Vagina (tissue), 2 donors: ENCODE results near the gene CSNK2A1.

Source experiments
- POLR2A ChIP-seq, 2 donors: fragments of 450-650 bp; IDR thresholded peaks; one replicate each; pipeline ENCODE4 v1.6.1; 2017; ENCODE audit warnings: antibody characterized with exemption in 2 of 2, mild to moderate bottlenecking in 2 of 2, moderate library complexity in 2 of 2
- TF ChIP-seq, protein P1 (sequence below), 3 experiments: fragments of 450-650 bp in 2 of 3; fragments of 200-600 bp in 1 of 3; sonication (generic) in 1 of 3; IDR thresholded peaks; one replicate each; pipeline ENCODE4 v1.5.1; 2017 to 2019; ENCODE audit warnings: antibody characterized with exemption in 3 of 3, mild to moderate bottlenecking in 2 of 3, moderate library complexity in 2 of 3

DNA sequence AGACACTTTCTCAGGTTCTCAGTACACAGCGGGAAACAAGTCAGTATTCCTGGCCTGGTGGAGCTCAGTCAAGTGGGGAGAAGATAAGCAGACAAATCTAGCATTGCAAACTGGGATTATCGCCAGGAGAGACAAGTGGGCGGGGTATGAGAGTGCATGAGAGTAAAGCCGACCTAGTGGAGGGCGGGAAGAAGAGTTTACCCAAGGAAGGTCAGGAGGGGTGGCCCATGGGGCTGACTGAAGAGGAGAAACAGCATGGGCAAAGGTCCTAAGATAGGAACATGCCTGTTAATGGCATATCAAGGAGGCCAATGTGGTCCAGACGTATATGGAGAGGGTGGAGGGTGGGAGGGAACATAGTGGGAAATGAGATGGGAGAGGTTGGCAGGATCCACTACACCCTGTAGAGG, 12.4 kb upstream of the CSNK2A1 start:
- TF ChIP-seq POLR2A (IDR thresholded peaks at IDR 0.05) = no peak
- TF ChIP-seq, protein P1, sequence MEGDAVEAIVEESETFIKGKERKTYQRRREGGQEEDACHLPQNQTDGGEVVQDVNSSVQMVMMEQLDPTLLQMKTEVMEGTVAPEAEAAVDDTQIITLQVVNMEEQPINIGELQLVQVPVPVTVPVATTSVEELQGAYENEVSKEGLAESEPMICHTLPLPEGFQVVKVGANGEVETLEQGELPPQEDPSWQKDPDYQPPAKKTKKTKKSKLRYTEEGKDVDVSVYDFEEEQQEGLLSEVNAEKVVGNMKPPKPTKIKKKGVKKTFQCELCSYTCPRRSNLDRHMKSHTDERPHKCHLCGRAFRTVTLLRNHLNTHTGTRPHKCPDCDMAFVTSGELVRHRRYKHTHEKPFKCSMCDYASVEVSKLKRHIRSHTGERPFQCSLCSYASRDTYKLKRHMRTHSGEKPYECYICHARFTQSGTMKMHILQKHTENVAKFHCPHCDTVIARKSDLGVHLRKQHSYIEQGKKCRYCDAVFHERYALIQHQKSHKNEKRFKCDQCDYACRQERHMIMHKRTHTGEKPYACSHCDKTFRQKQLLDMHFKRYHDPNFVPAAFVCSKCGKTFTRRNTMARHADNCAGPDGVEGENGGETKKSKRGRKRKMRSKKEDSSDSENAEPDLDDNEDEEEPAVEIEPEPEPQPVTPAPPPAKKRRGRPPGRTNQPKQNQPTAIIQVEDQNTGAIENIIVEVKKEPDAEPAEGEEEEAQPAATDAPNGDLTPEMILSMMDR (IDR thresholded peaks at IDR 0.05) = no peak
